ENCODE measurements around the gene TOMM5.

The TOMM5 gene

DNA sequence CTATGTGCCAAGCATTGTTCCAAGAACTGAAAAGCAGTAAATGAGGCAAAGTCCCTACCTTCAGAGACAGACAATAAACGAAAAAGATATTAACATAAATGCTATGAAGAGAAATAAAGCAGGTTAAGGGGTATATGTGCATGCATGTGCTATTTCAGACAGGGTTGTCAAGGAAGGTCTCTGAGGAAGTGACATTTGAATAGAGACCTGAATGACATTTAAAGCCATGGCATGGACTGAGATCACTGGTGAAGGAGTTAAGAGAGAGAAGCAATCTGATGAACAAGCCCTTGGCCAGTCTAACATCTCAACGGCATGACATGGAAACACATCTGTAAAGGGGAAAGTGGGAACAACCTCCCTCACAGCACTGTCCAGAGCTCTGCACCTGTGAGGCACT, 30.7 kb downstream of the TOMM5 start:
- DNase-seq, result no peak

DNA sequence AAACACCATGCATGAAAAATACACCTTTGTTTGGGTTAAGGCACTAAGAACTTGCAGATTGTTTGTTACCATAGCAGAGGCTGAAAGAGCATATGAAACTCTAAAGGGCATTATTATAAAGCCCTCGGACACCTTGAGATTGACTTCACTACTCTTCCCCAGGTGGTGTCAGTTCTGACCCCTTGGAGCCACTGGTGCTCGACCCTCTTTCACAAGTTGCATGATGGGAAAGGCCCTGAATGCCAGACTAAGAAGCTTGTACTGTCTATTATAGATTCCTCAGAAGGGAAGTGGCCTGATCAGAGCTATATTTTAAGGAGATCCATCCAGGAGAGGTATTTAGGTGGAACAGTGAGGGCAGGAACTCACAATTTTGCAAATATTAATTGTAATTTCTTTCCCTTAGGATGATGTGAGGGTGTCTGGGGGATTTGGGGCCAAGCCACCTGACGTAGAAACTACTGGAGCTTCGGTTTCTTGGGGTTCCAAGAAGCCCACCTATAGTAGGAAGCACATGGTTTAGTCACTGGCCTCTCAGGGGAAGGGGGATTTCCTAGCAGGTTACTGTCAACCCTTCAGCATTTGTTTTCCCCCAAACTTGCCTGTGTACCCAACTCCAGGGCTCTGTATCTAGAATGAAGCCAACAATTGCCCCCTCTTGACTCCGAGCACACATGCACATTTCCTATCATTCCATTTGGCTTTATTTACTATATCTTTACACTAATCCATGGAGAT, 32.4 kb downstream of the TOMM5 start:
- DNase-seq, result no peak

DNA sequence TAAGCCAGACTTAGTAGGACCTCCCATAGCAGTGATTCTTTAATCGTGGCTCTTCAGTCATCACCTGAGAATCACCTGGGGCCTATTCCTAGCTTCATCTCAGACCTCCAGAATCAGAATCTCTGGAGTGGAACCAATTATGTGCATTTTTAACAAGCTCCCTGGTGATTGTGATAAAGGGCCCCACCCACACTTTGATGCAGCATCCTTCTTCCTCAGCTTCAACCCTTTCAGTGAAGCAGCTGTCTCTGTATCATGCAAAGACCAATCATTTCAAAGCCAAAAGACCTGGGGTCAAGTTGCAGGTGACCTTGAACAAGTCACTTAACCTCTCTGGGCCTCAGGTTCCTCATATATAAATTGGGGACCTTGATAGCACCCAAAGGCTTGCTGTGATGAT, 33.3 kb downstream of the TOMM5 start:
- no peak for DNase-seq

DNA sequence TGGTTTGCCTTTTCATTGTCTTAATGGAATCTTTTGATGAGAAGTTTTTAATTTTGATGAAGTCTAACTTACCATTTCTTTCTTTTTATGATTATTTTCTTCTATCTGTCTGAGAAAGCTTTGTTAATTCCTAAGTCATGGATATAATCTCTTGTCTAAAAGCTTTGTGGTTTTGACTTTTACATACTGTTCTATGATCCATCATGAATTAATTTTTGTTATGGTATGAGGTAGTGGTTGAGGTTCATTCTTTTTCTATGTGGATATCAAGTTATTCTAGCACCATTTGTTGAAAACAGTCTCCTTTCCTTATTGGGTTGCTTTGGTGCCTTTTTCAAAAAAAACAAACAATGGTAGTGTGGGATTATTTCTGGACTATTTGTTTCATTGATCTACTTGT, 36.6 kb downstream of the TOMM5 start:
- no peak for DNase-seq

DNA sequence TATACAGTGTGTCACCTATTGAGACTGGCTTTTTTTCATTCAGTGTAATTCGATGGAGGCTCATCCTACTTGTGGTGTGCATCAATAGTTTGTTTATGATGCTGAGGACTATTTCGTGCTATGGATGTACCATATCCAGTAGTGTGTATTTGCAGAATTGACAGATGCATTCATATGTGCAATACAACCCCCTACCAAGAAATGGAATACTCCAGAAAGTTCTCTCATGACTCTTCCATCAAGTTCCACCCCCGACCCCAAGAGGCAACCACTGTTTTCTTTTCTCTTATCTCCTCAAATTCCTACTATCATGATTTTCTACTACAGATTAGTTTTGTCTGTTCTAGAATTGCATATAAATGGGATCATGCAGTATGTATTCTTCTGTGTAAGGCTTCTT, 38.1 kb downstream of the TOMM5 start:
- no peak for DNase-seq

DNA sequence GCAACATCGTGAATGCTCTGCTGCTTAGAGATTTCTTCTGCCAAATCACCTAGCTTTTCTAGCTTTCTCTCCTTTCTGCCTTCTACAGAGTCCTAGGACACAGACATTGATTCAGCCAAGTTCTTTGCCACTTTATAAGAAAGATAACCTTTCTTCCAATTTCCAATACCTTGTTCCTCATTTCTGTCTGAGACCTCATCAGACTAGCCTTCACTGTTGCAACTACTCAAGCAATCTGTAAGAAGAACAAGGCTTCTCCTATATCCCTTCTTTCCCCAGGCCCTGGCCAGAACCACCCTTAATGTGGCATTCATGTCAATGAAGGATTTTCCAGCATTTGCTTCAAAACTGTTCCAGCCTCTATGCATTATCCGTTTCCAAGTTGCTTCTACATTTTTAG, 40.5 kb downstream of the TOMM5 start:
- DNase-seq, result no peak

DNA sequence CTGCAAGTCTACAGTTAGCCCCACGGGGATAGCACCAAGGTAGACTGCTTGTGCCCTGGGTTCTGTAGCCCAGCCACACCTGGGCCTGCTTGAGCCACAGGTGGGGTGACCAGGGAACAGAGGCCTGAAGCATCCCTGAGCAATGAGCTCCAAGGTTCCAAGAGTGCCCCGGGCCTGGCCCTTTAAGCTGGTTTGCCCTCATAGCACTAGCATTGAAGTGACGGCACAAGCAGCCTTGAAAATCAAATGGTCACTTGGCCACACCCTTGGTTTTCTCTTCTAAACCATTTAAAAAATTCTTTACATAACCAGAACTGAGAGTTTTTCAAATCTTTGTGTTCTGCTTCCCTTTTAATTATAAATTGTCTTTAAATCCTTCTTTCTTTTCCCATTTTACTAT, 40.9 kb downstream of the TOMM5 start:
- DNase-seq, result no peak

DNA sequence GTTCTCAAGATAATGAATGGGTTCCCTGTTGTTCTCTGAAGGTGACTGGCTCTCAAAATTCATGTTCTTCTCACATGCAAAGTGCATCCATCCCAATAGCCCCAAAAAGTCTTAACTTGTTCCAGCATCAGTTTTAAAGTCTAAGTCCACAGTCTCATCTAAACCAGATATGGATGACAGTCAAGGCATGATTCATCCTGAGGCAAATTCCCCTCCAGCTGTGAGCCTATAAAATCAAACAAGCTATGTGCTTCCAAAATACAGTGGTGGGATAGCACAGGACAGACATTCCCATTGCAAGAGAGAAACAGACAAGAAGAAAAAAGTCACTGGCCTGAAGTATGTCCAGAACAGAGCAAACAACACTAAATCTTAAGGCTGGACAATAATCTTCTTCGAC, 41.6 kb downstream of the TOMM5 start:
- DNase-seq, result no peak

DNA sequence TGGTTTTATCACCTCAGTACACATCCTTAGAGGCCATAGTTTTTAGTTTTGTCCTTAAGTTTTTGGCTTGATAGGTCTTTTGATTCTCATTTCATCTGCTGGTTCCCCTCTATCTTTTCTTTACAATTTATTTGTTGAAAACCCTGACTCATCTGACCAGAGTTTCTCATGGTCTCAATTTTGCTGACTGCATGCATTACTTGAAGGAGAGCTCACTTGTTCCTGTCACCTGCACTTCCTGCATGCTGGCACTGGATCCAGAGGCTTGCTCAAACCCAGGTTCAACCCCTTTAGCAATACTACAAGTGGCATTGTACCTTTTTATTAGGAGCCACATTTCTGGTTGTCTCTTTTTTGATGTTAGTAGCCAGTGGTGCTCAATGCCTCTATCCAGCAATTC, 42.9 kb downstream of the TOMM5 start:
- no peak for DNase-seq

DNA sequence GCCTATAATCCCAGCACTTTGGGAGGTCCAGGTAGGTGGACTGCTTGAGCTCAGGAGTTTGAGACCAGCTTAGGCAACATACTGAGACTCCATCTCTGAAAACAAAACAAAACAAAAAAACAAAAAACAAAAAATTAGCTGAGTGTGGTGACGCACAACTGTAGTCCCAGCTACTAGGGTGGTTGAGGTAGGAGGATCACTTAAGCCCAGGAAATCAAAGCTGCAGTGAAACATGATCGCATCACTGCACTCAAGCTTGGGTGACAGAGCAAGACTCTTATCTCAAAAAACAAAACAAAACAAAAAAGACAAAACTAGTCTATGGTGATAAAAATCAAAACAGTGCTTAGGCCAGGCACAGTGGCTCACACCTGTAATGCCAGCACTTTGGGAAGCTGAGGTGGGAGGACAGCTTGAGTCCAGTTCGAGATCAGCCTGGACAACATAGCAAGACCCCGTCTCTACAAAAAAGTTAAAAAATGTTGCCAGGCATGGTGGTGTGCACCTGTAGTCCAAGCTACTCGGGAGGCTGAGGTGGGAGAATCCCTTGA, 45.0 kb downstream of the TOMM5 start:
- DNase-seq, result no peak

DNA sequence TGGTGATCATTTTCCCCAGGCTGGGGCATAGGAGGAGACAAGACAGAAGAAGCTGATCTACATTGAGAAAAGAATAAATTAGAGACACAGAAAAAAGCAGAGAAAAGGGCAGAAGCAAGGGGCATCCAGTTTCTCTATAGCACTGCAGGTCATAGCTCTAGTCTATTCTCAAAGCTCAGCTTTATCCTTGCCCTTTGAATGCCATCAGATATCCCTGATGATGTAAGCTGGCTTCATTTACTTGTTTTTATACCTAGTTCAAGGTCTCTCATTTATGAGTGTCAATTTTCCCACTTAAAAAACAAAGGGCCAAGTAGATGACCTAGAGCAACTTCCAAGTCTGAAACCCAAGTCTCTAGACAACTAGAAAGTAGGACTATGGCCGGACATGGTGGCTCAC, 48.9 kb downstream of the TOMM5 start:
- no peak for DNase-seq

DNA sequence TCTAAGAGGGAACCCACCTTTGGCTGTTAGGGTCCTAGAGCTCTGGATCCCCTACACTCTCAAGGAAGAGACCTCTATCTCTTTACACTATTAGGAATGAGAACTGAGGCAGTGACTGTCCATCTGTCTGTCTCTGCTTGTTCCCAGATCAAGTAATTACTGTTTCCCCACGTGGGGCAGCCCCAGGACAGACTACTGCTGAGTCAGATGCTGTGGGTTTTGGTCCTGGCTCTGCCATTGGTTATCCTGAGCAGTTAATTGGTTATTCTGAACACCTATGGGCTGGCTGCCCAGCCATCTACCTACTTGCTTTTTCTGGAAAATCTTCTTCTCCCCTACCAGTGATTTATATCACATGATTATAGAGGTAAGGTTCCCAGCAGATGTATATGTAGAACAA, 49.5 kb downstream of the TOMM5 start:
- no peak for DNase-seq

DNA sequence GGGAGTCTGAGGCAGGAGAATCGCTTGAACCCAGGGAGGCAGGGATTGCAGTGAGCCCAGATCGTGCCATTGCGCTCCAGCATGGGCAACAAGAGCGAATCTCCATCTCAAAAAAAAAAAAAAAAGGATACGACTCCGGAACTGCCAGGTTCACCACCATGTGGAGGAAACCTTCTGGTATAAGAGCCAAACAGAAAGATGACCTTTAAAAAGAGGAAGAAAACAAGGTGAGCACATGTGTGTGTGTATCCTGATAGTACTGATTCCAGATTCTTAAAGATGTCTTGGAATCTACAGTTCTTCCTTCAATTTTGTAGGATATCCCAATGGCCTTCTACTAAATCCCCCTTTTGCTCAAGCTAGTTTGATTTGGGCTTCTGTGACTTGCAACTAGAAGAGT, 49.9 kb downstream of the TOMM5 start:
- DNase-seq, result no peak

DNA sequence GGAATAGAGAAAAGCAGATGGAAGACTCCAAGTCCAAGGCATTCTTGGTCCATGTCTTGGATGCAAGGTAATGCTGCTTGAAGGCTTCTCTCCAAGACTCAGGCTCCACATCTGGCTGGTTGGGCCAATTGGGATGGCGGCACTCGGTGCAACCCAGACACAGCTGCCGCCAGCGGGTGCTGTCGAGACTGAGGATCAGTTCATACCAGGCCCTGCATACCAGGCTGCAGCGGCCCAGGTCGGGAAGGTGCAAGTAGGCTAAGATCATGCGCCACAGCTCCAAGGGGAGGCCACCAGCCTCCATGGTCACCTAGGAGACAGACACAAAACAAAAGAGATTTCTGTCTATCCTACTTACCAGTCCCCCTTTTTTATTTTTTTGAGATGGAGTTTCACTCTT, 50.9 kb downstream of the TOMM5 start:
- DNase-seq, result no peak

DNA sequence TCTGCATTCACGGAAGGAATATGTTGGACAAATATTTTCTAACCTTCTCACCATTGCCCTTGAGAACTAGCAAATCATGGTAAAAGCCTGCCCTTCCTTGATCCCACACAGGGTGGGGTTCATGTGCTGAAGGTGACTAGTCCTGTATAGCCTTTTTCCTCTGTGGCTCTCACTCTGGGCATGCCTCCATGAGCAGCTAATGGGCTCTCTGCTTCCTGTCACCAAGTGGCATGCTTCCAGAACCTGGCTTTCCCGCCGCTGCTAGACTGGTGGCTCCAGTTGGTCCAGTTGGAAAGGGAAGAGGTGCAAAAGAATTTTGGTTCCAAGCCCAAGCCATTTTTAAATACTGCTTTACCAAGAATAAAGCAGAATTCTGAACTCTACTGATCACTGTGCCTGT, 51.8 kb downstream of the TOMM5 start:
- no peak for DNase-seq

DNA sequence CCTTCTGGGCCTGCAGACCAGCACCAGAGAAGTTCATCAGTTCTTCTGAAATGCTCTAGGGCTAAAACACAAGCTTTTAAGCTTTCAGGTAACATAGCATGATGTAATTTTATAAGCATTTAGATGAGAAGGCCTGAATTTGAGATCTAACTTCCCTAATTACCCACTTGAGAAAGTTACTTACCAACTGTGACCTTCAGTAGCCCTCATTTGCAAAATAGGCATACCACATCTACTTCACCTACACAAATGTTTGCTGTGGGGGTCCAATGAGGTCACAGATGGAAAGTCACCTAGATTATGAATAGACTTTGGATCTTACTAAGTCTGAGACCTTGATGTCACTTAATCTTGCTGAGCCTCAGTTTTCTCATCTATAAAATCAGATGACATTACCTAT, 52.8 kb downstream of the TOMM5 start:
- DNase-seq, result no peak

Measured in NCI-H2081 treated with DMSO at 0.1 percent for 48 hours (cell line).